HG02884 (cell line): ENCODE data around the gene ADK.

Experiments used
- ATAC-seq: cut with Tn5 transposase; IDR thresholded peaks from one replicate; pipeline ENCODE4 v1.9.1; 2021; ENCODE audit warnings: mild to moderate bottlenecking, moderate library complexity; ENCODE audit not compliant: unreplicated experiment

Gene ADK

DNA sequence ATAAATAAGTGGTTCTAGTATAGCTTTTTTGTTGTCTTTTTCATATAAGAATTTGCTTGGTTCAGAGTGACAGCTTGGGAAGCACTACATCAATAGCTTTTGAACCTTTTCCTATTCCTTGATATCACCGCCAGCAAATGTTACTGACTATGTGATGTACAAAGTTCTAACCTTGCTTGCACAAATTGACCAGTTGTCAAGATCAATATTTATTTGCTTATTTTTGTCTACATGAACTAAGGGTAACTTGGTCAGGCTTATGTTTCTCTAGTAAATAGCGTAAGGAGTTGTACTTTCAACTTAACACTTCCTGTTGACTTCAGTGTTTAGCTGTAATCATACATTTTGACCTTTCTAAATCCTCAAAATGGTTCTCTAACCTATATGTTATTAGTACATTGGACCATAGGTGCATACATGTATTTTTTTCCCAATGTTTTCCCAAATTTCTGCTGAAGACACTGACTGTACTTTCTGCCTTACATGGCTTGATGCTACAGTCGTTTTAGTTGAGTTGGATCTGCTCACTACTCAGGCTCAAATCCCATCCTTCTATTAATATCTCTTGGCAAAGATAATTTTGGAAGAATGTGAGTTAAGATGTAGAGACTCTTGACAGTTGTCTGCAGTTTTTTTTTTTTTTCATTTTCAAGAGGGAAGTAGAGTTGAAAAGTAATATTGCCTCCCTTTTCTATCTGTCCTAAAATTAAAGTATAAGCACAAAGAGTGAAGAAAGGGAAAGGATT is 436.3 kb downstream of the ADK start:
- no peak for ATAC-seq

DNA sequence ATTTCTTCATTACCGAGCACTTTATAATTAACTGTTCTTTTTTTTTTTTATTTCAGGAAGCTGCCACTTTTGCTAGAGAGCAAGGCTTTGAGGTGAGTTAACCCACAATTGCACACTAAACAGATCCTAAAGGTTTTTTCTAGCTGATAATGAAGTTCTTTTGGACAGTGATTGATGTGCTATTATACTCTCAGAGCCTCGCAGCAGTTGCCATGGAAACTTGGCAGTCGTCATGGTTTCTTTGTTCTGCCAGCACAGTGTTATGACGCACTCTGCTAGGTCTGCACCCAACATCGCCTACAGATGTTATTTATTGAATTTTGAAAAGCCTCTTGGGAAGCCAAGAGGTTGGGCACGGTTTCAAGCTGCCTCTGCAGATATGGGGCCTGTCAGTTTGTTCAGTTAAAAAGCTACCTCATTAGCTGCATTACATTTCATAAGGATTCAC is 438.2 kb downstream of the ADK start:
- ATAC-seq: no peak

DNA sequence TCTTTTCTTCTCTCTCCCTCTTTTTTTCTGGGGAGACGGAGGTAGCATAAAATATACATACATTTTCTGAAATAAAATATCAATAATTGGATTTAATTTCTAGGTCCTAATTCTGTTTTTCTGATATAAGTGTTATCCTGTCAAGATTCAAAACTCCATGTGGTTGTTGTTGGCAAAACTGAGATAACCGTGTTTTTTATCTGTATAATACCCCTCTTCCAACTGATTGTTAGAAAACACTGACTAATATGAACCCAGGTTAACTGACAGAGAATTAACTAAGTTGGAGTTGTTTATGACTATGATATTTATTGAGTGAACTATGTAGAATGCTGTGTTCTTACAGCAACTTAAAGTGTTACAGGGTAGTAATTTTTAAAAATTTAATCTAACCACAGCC is 438.8 kb downstream of the ADK start:
- no peak for ATAC-seq

DNA sequence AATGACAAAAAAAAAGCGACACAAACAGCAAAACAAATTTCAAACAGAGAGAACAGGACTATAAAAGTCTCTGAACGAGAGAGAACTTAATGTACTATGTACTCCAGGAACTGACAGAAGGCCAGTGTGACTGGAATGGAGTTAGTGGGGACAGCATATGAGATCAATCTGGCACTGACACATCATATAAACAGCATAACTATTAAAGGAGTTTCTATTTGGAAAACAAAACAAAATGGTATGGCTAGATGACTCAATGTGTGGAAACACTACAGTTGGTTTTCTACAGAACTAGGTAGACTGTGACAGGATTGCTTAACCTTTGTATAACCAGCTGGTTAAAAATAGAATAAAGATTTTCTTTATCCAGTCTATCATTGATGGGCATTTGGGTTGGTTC is 442.4 kb downstream of the ADK start:
- no peak for ATAC-seq

DNA sequence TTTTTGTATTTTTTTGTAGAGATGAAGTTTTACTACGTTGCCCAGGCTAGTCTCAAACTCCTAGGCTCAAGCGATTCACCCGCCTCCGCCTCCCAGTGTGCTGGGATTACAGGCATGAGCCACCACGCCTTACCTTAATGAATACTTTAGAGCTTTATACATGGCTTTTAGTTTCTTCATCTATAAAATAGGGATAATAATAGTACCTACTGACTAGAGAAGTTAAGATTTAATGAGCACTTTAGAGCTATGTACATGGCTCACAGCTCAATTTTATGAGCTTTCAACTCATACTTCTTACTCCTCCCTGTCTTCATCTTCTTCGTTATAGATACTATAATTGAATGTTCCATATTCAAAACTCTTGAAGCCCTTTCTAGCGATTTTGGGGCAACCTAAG is 445.7 kb downstream of the ADK start:
- no peak for ATAC-seq

DNA sequence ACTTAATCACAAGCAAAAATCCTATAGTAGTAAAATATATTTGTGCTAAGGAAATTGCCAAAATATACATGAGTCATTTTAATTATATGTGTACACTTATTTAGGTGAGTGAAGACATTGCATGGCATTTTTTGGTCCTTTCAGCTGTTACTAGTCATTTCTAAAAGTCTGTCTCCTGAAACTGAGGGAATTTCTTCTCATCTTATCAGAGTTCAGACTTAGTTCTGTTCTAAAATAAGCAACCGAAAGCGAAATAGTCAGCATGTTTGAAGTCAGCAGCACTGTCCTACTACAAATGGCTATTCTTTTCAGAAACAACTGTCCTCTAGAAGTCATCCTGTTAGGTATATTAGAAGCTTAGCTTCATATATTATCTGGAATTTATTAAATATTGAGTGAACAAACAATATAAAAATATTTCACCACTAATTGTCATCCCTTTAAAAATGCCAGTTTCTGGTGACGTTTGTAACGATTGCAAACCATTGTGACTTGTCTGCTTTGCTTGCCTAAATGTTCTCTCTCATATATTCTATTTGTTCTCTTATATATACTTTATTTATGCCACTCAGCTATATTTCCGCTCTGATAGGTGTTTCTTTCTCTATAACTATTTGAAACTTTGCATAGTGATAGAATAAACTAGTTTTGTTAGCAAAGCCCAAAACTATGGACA is 448.0 kb downstream of the ADK start:
- ATAC-seq: peak; percentile 79

DNA sequence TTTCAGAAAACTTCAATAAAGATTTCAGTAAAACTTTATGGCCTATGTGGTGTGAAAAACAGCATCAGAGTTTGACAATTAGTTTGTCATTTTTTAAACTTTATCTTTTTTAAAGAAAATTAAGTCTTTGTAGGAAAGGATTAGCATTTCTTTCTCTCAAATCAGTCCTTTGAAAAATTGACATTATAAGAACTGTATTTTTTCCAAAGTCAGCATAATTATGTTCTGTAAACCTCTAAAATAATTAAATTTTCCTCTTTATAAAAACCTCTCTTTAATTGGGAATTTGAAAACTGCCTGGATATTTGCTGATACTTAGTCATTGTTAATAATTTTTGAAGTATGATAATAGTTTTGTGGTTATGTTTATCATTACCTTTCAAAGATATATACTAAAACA is 448.7 kb downstream of the ADK start:
- no peak for ATAC-seq

DNA sequence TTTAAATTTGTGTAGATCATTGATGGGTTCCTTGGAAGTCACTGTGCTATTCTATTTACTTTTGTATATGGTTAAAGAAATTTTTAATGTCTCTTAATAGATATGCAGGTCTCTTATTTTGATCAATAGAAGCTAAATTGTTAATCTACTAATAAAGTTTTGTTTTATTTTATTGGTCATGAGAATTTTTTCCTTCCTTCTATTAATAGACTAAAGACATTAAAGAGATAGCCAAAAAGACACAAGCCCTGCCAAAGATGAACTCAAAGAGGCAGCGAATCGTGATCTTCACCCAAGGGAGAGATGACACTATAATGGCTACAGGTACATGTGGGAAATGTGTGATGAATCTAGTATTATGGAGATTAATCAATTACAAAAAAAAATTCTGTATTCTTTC is 449.1 kb downstream of the ADK start:
- no peak for ATAC-seq

DNA sequence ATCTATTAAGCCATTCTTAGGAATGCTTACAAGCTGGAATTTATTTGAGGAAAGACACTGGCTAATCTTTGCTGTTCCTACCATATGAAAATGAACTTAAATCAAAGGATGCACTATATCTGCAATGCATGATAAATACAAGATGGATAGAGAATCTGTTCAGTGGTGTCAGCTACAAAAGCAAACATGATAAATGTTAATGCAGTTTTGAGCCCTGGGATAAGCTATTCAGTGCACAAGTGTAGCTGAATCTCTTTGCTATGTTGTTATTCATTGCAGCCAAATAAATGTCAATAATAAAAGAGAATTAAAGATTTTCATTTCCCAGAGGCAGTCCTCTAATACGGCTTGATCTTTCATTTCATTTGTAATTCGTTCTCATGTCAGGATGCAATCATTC is 451.6 kb downstream of the ADK start:
- ATAC-seq: no peak

DNA sequence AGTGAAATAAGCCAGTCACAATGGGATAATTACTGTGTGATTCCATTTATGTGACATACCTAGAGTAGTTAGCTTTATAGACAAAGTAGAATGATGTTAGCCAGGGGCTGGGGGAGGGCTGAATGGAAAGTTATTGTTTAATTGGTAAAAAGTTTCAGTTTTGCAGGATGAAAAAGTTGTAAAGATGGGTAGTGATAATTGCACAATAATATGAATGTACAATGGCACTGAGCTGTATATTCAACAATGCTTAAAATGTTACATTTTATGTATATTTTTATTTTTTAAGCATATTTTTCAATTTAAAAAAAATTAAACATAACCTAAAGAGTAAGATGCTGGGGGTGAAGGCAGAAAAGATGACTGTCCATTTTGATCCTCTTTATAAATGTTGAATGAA is 459.3 kb downstream of the ADK start:
- no peak for ATAC-seq

DNA sequence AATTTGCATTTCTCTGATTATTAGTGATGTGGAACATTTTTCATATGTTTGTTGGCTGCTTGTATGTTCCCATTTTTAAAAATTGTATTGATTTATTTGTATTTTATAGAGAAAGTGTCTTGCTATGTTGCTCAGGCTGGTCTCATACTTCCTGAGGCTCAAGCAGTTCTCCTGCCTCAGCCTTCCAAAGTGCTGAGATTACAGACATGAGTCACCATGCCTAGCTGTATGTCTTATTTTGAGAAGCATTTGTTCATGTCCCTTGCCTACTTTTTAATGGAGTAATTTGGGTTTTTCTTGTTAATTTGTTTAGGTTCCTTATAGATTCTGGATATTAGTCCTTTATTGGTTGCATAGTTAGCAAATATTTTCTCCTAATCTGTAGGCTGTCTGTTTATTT is 461.2 kb downstream of the ADK start:
- no peak for ATAC-seq

DNA sequence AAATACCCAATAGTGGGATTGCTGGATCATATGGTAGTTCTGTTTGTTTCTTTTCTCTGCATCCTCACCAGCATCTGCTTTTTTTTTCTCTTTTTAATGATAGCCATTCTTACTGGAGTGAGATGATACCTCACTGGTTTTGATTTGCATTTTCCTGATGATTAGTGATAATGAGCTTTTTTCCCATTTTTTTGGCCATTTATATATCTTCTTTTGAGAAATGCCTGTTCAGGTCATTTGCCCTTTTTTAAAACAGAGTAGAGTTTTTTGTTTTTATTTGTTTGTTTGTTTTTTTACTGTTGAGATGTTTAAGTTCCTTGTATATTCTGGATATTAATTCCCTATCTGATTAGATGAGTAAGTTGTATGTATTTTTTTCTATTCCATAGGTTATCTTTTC is 469.6 kb downstream of the ADK start:
- no peak for ATAC-seq

DNA sequence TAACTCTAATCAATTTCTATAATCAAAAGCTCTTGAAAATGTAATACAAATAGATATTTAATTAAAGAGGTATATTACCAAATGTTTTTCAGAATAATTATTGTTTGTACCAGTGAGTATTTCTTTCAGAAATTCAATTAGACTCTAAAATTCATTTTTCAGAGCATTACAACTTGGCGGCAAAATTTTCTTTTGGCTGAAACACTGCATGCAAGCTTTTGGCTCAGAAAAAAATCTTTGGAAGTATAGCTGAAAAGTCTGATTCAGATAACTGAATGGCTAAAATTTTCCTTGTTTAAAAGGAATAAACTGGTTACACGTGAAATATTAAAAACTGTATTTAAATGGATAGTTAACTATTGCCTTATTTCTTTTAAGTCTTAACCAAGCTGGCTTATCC is 472.8 kb downstream of the ADK start:
- no peak for ATAC-seq

DNA sequence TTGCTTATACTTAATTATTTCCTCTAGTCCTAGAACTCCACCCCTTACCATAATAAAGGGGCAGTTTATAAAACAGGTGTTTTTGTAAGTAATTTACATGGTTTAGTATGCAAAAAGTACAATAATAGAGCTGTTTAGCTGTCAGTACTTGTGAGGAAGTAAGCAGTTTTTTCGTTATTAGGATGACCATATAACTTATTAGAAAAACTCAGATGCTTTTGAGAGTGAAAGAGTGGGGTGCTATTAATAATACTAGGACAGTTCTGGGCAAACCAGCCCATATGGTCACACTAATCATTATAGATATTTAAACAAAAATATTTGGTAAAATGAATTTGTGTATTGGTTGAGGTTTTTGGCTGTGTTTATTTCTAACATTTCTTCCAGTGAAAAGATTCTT is 473.5 kb downstream of the ADK start:
- ATAC-seq: no peak

DNA sequence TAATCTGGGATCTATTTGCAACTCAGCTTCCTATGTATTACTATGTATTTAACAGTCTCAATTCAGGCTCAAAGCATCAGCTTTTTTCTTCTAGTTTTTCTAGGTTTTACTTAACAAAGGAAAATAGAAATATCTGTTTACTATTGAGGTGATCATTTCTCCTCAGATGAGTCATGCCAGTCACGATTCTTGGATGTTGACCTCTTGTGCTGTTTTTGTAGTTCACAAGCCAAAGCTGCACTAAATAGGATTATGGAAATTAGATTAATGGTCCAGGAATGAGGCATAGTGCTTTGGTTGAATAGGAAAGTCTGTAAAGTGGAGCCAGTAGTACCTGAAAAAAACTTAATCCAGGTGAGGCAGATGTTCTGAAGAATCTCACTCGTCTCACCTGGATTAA is 477.1 kb downstream of the ADK start:
- ATAC-seq: no peak

DNA sequence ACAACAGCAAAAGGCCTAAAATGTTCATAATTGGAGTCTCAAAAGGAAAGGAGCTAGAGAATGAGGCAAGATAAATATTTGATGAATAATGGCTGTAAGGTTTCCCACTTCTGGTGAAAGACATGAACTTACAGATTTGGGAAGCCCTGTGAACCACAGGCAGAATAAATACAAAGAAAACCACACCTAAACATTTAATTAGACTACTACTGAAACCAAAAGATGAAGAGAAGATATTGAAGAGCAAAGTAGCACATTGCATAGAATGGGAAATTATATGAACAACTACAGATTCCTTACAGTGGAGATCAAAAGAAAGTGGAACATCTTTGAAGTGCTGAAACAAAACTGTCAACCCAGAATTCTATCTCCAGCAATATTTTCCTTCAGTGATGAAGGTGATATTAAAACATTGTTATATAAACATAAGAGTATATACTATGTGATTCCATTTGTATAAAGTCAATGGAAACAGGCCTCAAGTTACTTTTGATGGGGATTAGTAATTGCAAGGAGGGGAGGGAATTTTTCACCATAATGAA is 484.0 kb downstream of the ADK start:
- no peak for ATAC-seq

DNA sequence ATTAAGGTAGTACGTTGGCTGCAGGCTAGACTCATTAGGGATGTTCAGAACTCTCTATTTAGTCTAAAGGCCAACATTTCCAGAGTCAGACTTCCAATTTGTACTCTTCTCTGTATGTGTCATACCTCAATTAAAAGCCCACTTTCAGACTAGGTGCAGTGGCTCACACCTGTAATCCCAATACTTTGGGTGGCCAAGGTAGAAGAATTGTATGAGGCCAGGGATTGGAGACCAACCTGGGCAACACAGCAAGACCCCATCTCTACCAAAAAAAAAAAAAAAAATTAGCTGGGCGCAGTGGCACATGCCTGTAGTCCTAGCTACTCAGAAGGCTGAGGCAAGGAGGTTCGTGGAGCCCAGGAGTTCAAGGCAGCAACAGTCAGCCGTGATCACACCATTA is 484.6 kb downstream of the ADK start:
- no peak for ATAC-seq

DNA sequence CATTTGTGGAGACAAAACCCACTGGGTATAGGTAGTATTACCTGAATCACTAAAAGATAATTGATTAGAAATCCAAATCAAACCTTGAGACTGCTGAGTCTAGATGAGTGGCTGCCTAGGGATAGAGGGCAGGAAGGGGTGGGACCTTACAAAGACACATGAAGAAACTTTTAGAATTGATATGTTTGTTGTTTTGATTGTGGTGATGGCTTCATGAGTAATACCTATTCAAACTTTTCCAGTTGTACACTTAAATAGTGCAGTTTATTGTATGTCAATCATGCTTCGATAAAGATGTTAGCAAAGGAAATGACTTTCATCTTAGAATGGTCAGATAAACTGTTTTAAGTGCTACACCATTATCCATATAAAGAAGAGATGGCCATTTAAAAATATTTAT is 486.7 kb downstream of the ADK start:
- ATAC-seq: no peak

DNA sequence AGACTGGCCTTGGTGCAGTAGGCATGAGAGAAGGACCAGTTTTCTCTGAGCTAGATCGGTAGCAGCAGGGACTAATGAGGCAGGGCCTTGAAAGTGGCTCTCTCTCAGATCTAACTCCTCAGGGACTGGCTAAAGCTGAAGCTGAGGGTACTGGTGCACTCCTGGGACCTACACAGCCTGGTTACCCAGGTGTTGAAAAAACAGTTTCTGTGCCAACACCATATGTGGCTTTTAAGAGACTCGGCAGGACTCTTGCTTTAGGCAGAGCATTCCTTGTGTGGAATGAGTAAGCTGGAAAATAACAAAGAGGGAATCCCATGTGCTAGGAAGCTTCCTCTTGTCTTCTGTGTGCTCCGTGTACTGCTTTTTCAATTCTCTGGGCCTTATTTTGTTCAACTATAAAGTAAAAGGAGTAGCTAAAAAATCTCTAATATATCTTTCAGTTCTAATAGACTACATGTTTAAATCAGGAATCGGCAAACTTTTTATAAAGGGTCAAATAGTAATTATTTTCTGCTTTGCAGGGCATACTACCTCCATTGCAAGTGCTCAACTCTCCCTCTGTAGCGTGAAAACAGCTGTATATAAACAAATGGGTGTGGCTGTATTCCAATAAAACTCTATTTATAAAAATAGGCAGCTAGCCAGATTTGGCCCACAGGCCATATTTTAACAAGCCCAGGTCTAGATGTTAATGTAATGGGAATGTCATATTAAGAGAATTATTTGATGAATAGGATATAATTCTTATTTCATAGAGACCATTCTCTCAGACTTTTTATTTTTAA is 489.3 kb downstream of the ADK start:
- ATAC-seq: no peak

DNA sequence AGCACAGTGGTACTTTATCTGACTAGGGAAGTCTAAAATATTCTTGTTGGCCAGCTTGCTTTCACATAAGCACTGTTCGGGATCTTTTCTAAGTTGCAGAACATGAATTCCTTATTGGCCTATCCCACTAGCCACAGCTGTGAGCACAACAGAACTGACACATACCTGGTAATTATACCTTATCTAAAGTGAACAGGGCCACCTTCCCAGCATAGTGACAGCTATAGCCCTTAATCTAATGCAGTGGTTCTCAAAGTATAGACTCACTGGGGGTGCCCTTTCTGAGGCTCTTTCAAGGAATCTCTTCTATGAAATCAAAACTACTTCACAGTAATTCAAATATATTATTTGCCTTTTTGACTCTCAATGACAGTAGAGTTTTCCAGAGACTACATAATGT is 490.6 kb downstream of the ADK start:
- ATAC-seq: no peak

DNA sequence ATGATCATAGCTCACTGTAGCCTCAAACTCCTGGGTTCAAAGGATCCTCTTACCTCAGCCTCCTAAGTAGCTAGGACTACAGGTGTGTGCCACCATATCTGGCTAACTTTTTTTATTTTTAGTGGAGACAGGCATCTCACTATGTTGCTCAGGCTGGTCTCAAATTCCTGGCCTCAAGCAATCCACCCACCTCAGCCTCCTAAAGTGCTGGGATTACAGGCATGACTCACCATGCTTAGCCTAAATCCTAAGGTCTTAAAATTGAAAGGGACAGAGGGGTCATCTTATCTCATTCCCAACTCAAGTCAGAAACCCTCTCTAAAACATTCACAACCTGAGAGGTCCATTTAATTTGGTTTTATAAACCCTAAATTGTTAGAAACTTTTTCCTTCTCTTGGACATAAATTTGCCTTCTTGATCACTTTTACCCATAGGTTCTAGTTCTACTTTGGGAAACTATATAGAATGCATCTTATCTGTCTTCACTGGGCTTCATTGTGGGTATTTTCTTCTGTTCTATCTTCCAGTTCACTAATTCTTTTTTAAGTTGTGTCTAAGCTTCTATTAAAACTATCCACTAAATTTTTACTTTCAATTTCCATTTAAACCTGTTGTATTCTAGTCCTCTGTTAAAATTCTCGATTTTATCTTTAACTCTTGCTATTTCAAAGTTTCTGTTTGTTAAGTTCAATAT is 492.0 kb downstream of the ADK start:
- no peak for ATAC-seq
